IMR-90 (cell line): ENCODE data around the gene PRKRA.

Source experiments
- BHLHE40 ChIP-seq: fragments of 150-350 bp; IDR thresholded peaks from 2 replicates; pipeline ENCODE4 v1.6.1; 2016; ENCODE audit warnings: mild to moderate bottlenecking, low read depth, low read length
- CEBPB ChIP-seq: IDR thresholded peaks from 2 replicates; pipeline ENCODE4 v1.6.1; 2012; ENCODE audit warnings: low read depth, low read length, improper control_type of control experiment
- CHD1 ChIP-seq: IDR thresholded peaks from 2 replicates; pipeline ENCODE4 v1.6.1; 2012; ENCODE audit warnings: low read depth, low read length, improper control_type of control experiment
- CTCF ChIP-seq: conservative IDR thresholded peaks from 2 replicates; pipeline ENCODE4 v1.5.1; 2012; ENCODE audit warnings: mild to moderate bottlenecking, low read depth, low read length, improper control_type of control experiment
- FOS ChIP-seq: fragments of 150-350 bp; IDR thresholded peaks from 2 replicates; pipeline ENCODE4 v1.6.1; 2016; ENCODE audit warnings: low read depth, low read length
- MAZ ChIP-seq: IDR thresholded peaks from 2 replicates; pipeline ENCODE4 v1.6.1; 2012; ENCODE audit warnings: low read depth, mild to moderate bottlenecking, low read length, improper control_type of control experiment, moderate library complexity, borderline replicate concordance
- MXI1 ChIP-seq: IDR thresholded peaks from 2 replicates; pipeline ENCODE4 v1.6.1; 2012; ENCODE audit warnings: low read depth, mild to moderate bottlenecking, low read length, moderate library complexity, borderline replicate concordance
- POLR2A ChIP-seq: IDR thresholded peaks from 2 replicates; pipeline ENCODE4 v1.6.1; 2012; ENCODE audit warnings: mild to moderate bottlenecking, low read depth, low read length
- RAD21 ChIP-seq: IDR thresholded peaks from 2 replicates; pipeline ENCODE4 v1.6.1; 2012; ENCODE audit warnings: low read length, improper control_type of control experiment
- RFX5 ChIP-seq: IDR thresholded peaks from 2 replicates; pipeline ENCODE4 v1.8.0; 2012; ENCODE audit warnings: low read depth, mild to moderate bottlenecking, low read length, moderate library complexity
- SMC3 ChIP-seq: fragments of 150-350 bp; IDR thresholded peaks from 2 replicates; pipeline ENCODE4 v1.6.1; 2016; ENCODE audit warnings: low read depth, mild to moderate bottlenecking, antibody characterized with exemption, low read length, moderate library complexity
- TF ChIP-seq, protein P1 (sequence below): fragments of 150-350 bp; IDR thresholded peaks from 2 replicates; pipeline ENCODE4 v1.6.1; 2016; ENCODE audit warnings: low read depth, mild to moderate bottlenecking, low read length, moderate library complexity, borderline replicate concordance
- TF ChIP-seq, protein P2 (sequence below): fragments of 150-350 bp; IDR thresholded peaks from 2 replicates; pipeline ENCODE4 v1.6.1; 2017; ENCODE audit warnings: mild to moderate bottlenecking, antibody characterized with exemption, low read length, low read depth

- TF ChIP-seq CTCF: no peak
- TF ChIP-seq CHD1: no peak
- no peak for TF ChIP-seq POLR2A
- no peak for TF ChIP-seq BHLHE40
- TF ChIP-seq, protein P1, sequence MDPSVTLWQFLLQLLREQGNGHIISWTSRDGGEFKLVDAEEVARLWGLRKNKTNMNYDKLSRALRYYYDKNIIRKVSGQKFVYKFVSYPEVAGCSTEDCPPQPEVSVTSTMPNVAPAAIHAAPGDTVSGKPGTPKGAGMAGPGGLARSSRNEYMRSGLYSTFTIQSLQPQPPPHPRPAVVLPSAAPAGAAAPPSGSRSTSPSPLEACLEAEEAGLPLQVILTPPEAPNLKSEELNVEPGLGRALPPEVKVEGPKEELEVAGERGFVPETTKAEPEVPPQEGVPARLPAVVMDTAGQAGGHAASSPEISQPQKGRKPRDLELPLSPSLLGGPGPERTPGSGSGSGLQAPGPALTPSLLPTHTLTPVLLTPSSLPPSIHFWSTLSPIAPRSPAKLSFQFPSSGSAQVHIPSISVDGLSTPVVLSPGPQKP: no peak
- TF ChIP-seq RAD21: no peak
- TF ChIP-seq, protein P2, sequence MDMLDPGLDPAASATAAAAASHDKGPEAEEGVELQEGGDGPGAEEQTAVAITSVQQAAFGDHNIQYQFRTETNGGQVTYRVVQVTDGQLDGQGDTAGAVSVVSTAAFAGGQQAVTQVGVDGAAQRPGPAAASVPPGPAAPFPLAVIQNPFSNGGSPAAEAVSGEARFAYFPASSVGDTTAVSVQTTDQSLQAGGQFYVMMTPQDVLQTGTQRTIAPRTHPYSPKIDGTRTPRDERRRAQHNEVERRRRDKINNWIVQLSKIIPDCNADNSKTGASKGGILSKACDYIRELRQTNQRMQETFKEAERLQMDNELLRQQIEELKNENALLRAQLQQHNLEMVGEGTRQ: no peak
- no peak for TF ChIP-seq FOS
- TF ChIP-seq RFX5: no peak
- TF ChIP-seq MXI1: no peak
- TF ChIP-seq MAZ: no peak
- TF ChIP-seq CEBPB: peak; percentile 50
- no peak for TF ChIP-seq SMC3
These were observed 21.6 kb downstream of the PRKRA start for GRCh38 chr2:178429336-178429735.
